ENCODE measurements around the gene SMIM24.
"Not testable (repeated sequence)": the region's sequence is repeated elsewhere in the genome, so short reads cannot be mapped to it uniquely, and the experiment has no call there.

Gene SMIM24

DNA sequence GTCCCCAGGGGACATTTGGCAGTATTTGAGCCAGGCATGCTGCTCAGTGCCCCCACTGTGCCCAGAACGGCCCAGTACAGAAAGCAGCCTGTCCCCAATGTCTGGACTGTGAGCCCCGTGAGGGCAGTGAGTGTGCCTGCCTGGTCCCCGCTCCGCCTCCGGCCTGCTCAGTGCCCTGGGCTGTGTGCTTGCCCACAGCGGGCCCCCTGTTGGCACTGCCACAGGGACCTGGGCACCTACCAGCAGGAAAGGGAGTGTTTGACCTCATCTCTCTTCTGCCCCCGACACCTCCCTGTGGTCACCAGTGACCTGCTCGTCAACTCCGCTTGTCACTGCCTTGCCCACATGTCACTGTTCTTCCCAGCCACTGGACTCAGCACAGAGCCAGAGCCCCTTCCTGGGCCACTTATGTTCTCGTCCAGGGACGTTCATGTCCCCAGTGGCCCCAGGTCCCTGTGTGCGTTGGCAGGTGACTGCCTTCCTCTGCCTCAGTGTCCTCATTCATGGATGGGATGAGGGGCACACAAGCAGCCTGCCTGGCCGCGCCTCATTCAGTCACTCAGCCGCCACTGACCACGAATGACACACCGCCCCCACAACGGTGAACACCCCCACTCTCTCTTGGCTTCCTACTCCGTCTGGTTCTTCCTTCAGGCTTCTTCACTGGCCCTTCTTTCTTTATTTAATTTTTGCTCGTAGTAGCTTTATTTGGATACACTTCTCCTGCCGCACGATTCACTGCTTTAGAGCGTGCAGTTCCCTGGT, 28.6 kb upstream of the SMIM24 start:
- no peaks in the 10 kb centered on the region for H3K27me3 Mint-ChIP-seq (ENCODE audit: low read depth)
- peaks cover 27% of the 10 kb centered on the region for H3K4me1 Mint-ChIP-seq (ENCODE audit: low read depth)
- H3K36me3 Mint-ChIP-seq (ENCODE audit: low read depth), result peaks cover 28% of the 10 kb centered on the region
- H3K4me3 Mint-ChIP-seq, result peak overlapping the region; percentile 51
- no peaks in the 10 kb centered on the region for H3K9me3 Mint-ChIP-seq
- DNase-seq (ENCODE audit: low spot score), result no peak
- H3K27ac Mint-ChIP-seq, result peak overlapping the region; percentile 68

DNA sequence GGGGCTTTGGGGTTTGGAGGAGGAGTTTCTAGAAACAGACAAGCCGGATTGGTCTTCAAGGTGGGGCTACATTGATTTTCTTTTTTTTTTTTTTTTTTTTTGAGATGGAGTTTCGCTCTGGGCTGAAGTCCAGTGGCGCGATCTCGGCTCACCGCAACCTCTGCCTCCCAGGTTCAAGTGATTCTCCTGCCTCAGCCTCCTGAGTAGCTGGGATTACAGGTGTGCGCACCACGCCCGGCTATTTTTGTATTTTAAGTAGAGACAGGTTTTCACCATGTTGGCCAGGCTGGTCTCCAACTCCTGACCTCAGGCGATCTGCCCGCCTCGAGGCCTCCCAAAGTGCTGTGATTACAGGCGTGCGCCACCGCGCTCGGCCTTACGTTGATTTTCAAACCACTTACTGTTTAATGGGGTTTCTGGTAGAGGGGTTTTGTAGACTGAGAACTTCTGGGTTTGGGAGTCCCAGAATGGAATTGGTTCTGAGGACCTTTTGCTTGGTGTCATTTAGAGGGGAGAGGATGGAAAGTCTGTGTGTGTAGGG, 27.9 kb upstream of the SMIM24 start:
- DNase-seq (ENCODE audit: low spot score); H3K27me3 Mint-ChIP-seq (ENCODE audit: low read depth); H3K9me3 Mint-ChIP-seq: not testable (repeated sequence)
- Mint-ChIP-seq H3K27ac (peak overlapping the region; percentile 13), H3K36me3 (ENCODE audit: low read depth) (peaks cover 28% of the 10 kb centered on the region), H3K4me1 (ENCODE audit: low read depth) (peaks cover 27% of the 10 kb centered on the region), H3K4me3 (peak overlapping the region; percentile 51)

DNA sequence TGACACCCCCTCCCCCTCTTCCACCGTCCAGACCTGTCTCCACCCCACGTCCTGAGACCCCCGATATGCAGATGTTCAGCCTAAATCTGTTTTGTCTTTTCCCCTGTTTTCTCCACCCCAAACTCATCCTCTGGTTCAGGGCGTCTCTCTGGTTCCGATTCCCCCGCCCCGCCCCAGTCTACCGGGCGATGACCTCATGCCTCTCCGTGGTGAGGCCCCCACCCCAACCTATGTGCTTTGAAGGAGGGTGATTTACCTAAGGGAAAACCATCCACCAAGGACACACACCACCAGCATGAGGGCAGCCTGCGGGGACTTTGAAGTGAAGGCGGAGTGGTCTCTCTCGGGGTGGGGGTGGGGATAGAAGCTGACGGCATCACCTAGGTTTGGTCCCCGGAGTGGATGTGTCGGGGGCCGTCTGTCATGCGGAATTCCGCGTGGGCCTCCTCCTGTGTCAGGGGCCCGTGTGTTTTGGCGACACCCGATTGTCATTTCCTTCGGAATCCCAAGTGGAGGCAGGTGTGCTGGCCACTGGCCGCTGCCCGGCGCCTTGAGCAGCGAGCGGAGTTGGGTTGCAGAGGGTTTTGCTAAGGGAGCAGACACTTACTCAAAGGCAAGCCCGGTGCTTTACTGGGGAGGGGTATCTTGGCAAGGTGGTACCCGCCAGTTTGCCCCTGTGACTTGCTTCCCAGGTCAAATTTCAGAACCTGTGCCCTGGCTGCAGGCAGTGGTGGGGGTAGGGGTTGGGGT, 27.2 kb upstream of the SMIM24 start:
- peak overlapping the region; percentile 95 for H3K4me3 Mint-ChIP-seq
- H3K4me1 Mint-ChIP-seq (ENCODE audit: low read depth), result peaks cover 27% of the 10 kb centered on the region
- peak overlapping the region; percentile 94 for H3K27ac Mint-ChIP-seq
- H3K36me3 Mint-ChIP-seq (ENCODE audit: low read depth), result peaks cover 28% of the 10 kb centered on the region
- H3K9me3 Mint-ChIP-seq, result no peaks in the 10 kb centered on the region
- H3K27me3 Mint-ChIP-seq (ENCODE audit: low read depth), result no peaks in the 10 kb centered on the region
- DNase-seq (ENCODE audit: low spot score), result no peak

DNA sequence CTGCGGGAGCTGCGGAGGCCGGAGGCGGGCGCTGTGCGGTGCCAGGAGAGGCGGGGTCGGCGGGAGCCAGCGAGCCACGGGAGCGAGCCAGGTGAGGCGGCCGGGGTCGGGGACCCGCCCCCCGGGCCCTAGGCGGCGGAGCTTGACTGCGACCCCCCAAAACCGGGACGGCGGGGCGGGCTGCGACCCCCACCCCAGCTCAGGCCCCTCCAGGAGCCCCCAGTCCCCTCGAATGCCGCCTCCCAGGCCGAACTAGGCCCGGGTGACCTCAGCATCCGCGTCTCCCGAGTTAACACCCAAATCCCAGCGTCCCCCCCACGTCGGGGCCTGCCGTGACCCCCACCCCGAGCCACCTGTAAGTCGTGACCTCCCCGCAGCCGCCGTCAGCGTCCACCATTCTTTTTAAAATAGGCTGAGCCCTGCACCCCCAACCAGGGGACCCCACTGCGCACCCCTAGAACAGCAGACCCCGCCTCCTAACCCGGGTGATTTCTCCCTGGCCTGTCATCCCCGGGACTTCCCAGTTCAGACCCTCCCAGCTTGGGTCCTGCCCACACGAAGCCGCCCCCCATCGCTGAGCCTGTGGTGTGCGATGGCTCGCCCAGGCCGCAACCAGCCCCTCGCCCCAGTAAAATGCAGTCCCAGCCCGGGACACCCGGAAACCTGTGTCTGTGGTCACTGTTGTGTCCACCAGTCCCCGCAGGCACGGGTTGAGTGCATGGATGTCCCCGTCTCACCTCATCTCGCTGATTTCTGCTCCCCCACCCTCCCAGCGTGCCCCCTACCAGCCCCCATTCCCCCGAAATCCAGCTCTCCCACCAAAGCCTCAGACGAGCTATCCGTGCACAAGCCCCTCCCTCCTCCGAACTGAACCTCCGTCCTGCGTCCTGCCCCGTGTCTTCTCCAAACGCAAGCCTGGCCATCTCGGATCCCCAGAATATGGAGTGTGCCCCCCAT, 26.3 kb upstream of the SMIM24 start:
- peak; percentile 21 for DNase-seq (ENCODE audit: low spot score)
- Mint-ChIP-seq H3K4me1 (ENCODE audit: low read depth) (peaks cover 27% of the 10 kb centered on the region), H3K4me3 (peak overlapping the region; percentile 95), H3K9me3 (no peaks in the 10 kb centered on the region), H3K36me3 (ENCODE audit: low read depth) (peaks cover 28% of the 10 kb centered on the region), H3K27me3 (ENCODE audit: low read depth) (no peaks in the 10 kb centered on the region), H3K27ac (peak overlapping the region; percentile 94)

DNA sequence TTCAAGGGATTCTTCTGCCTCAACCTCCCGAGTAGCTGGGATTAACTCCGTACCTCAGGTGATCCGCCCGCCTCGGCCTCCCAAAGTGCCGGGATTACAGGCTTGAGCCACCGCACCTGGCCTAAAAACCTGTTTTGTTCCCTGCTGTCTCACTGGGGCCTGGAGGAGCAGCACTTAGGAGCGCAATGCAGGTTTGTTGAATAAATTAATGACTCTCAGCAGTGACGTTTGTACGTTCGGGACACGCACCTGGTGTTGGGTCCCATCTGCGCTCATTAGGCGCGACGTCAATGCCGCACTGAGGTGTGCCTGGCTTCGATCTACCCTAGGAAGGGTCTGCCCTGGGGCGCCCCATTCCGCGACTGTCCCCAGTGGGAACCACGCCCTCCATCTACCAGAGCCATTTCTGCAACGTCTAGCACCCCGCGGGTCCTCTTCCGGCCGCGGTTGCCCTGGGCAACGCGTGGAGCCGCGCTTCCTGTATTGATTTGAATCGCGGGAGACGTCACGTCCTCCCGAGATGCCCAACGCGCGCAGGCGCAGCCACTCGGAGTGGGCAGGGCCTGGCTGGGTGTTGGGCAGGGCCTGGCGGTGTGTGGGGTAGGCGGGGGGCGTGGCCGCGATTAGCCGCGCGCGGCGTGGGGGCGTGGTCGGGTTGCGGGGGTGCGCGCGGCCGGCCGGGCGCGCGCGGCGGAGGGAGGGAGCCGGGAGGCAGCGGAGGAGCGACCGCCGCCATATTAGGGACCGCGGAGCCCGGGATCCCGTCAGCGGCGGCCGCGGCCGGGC, 25.5 kb upstream of the SMIM24 start, which contains the start of gene FZR1:
Gene FZR1 (plus strand): TSS at position 714 of the 786 bp plus-strand sequence. CDS start 16,679 bp downstream, outside the sequence.
- H3K27me3 Mint-ChIP-seq (ENCODE audit: low read depth), result no peaks in the 10 kb centered on the region
- H3K9me3 Mint-ChIP-seq, result no peaks in the 10 kb centered on the region
- peaks cover 30% of the 10 kb centered on the region for H3K4me1 Mint-ChIP-seq (ENCODE audit: low read depth)
- H3K27ac Mint-ChIP-seq, result peak within 1 kb of the TSS; percentile 95
- DNase-seq (ENCODE audit: low spot score), result peak; percentile 100
- peak within 1 kb of the TSS; percentile 95 for H3K4me3 Mint-ChIP-seq
- peaks cover 28% of the 10 kb centered on the region for H3K36me3 Mint-ChIP-seq (ENCODE audit: low read depth)

DNA sequence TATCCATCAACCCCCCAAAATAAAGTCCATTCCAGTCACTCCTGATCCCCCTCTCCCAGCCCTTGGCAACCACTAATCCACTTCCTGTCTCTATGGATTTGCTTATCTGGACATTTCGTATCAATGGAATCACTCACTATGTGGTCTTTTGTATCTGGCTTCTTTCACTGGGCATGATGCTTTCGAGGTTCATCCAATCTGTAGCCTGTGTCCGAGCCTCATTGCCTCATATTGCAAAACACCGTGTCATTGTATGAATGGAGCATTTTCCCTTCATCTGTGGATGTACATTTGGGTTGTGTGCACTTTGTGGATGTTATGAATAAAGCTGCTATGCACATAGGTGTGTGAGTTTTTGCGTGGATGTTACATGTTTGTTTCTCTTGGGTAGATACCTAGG, 24.4 kb upstream of the SMIM24 start:
- H3K27me3 Mint-ChIP-seq (ENCODE audit: low read depth), result no peaks in the 10 kb centered on the region
- H3K4me3 Mint-ChIP-seq, result peak overlapping the region; percentile 53
- peaks cover 34% of the 10 kb centered on the region for H3K4me1 Mint-ChIP-seq (ENCODE audit: low read depth)
- H3K9me3 Mint-ChIP-seq, result no peaks in the 10 kb centered on the region
- peaks cover 25% of the 10 kb centered on the region for H3K36me3 Mint-ChIP-seq (ENCODE audit: low read depth)
- no peak for DNase-seq (ENCODE audit: low spot score)
- H3K27ac Mint-ChIP-seq, result peak overlapping the region; percentile 58

DNA sequence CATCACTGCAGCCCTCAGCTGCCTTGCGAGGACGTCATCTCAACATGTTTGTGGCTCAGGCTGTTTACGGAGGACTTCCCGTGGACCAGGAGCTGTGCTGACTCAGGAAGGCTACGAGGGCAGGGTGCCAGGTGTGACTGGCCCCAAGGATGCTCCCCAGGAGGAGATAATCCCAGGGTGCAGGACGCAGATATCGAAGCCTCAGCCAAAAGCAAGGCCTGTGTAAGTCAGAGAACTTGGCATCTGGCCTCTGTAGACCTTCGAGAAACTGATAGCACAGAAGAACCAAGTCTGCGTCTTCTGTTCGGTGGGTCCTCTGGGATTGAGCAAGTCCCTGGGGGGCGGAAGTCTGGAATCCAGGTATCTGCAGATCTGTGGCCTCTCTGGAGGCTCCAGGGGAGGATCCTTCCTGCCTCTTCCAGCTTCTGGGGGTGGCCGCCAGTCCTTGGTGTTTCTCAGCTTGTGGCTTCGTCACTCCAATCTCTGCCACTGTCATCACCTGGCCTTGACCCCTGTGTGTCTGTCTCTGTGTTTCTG, 22.8 kb upstream of the SMIM24 start:
- Mint-ChIP-seq H3K4me1 (ENCODE audit: low read depth) (peaks cover 29% of the 10 kb centered on the region), H3K9me3 (no peaks in the 10 kb centered on the region), H3K27ac (peak overlapping the region; percentile 31), H3K4me3 (no peak overlapping the region), H3K27me3 (ENCODE audit: low read depth) (no peaks in the 10 kb centered on the region), H3K36me3 (ENCODE audit: low read depth) (peaks cover 15% of the 10 kb centered on the region)
- no peak for DNase-seq (ENCODE audit: low spot score)

DNA sequence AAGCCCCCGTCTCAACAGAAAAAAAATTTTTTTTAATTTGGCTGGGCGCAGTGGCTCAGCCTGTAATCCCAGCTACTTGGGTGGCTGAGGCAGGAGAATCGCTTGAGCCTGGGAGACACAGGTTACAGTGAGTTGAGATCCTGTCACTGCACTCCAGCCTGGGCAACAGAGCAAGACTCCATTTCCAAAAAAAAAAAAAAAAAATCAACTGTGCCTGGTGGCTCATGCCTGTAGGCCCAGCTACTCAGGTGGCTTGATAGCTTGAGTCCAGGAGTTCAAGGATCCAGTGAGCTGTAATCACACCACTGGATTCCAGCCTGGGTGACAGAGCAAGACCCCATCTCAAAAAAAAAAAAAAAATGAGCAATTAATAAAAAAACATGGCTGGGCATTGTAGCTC, 21.5 kb upstream of the SMIM24 start:
- no peaks in the 10 kb centered on the region for H3K9me3 Mint-ChIP-seq
- DNase-seq (ENCODE audit: low spot score), result no peak
- H3K4me3 Mint-ChIP-seq, result no peak overlapping the region
- no peak overlapping the region for H3K27ac Mint-ChIP-seq
- H3K27me3 Mint-ChIP-seq (ENCODE audit: low read depth), result no peaks in the 10 kb centered on the region
- peaks cover 22% of the 10 kb centered on the region for H3K4me1 Mint-ChIP-seq (ENCODE audit: low read depth)
- H3K36me3 Mint-ChIP-seq (ENCODE audit: low read depth), result peaks cover 17% of the 10 kb centered on the region

DNA sequence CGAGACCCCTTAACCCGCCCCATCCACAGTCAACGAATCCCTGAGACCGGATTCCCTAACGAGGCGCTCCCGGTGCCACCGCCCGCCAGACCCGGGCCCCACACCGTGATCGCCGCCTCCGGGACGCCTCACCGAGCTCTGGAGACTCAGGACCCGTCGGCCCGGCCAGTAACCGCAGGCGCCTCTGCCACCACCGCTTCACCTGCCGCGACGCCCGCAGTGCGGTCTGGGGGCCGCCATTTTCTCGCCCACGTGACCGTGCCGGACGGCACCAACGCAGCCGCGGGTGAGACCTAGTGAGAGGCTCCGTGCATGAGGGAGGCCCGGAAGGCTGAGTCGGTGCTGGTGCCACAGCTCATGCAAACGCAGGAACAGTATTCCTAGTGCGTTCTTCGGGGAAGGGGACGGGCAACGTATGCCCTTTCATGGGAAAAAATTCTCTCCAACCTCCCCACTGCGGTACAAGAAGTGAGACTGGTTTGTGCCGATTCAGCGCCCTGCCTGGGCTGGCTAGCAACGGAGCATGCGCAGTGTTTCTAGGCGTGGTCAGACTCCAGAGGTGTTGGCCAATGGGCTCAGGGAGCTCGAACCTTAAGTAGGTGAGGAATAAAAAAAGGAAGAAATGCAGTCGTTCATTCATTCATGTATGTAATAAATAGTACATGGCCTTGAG, 20.2 kb upstream of the SMIM24 start, which contains the start of gene DOHH:
Gene DOHH (minus strand): TSS at position 246 of the 673 bp plus-strand sequence. CDS start 3,860 bp downstream, outside the sequence.
- Mint-ChIP-seq H3K4me1 (ENCODE audit: low read depth) (peaks cover 18% of the 10 kb centered on the region), H3K27ac (peak within 1 kb of the TSS; percentile 95), H3K36me3 (ENCODE audit: low read depth) (peaks cover 24% of the 10 kb centered on the region), H3K4me3 (peak within 1 kb of the TSS; percentile 91), H3K9me3 (no peaks in the 10 kb centered on the region), H3K27me3 (ENCODE audit: low read depth) (no peaks in the 10 kb centered on the region)
- peak; percentile 93 for DNase-seq (ENCODE audit: low spot score)

DNA sequence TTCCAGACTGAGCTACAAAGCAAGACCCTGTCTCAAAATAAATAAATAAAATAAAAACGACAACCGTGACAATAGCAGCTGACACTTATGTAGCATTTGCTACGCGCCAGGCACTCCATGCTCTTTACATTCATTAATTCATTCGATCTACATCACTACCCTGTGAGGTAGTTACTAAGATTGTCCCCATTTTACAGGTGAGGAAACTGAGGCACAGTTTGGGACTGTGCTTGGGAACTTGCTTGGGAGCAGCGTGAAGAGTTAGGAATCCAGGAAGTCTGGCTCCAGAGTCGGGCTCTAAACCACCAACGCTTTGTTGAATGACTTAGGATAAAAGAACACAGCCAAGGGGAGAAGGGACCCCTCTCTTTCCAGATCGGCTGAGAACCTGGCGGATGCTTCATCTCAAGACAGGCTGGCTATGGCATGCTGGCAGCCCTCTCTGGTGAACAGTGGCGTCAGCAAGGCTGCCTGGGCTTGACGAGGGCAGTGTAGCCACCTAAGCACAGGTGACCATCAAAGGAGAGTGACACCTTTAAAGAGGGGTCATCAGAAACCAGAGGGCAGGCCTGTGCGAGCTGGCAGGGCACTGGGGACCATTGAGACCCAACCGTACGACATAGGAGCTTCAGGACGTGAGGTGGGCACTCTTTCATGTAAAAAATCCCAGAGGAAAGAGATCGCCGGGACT, 19.6 kb upstream of the SMIM24 start:
- Mint-ChIP-seq H3K4me3 (peak overlapping the region; percentile 91), H3K27ac (peak overlapping the region; percentile 95), H3K36me3 (ENCODE audit: low read depth) (peaks cover 29% of the 10 kb centered on the region), H3K27me3 (ENCODE audit: low read depth) (no peaks in the 10 kb centered on the region), H3K4me1 (ENCODE audit: low read depth) (peaks cover 17% of the 10 kb centered on the region), H3K9me3 (no peaks in the 10 kb centered on the region)
- DNase-seq (ENCODE audit: low spot score), result no peak

DNA sequence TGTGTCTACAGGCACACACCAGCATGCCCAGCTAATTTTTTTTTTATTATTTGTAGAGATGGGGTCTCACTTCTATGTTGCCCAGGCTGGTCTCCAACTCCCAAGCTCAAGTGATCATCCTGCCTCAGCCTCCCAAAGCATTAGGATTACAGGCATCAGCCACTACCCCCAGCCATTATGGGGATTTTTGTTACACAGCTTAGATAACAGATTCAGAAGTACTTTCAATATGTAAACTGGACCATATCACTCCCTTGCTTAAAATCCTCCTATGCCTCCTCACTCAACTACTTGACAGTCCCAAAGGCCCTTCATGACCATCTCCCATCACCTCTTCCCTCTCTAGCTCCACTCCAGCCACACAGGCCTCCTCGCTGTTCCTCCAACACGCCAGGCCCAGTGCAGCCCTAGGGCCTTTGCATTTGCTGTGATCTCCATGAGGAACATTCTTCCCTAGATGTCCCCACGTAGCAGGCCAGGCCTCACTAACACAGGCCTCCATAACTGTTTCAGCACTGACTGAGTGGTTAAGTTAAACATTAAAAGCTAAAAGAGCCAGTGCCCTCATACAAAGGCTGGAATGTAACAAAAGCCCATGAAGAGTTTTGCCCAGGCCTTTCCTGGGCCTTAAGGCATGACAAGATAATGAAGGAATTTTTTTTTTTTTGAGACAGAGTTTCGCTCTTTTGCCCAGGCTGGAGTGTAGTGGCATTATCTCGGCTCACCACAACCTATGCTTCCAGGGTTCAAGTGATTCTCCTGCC, 17.6 kb upstream of the SMIM24 start:
- H3K4me3 Mint-ChIP-seq, result no peak overlapping the region
- H3K36me3 Mint-ChIP-seq (ENCODE audit: low read depth), result peaks cover 37% of the 10 kb centered on the region
- peaks cover 18% of the 10 kb centered on the region for H3K4me1 Mint-ChIP-seq (ENCODE audit: low read depth)
- H3K27me3 Mint-ChIP-seq (ENCODE audit: low read depth), result no peaks in the 10 kb centered on the region
- DNase-seq (ENCODE audit: low spot score), result no peak
- no peaks in the 10 kb centered on the region for H3K9me3 Mint-ChIP-seq
- H3K27ac Mint-ChIP-seq, result no peak overlapping the region
